OCI-LY3 (cell line): Measurements from ENCODE around the gene DTNA.

ENCODE experiments used
- EZH2phosphoT487 ChIP-seq: fragments of 200-600 bp; shearing (Covaris generic); IDR thresholded peaks from 2 replicates; pipeline ENCODE4 v1.6.1; 2018; ENCODE audit warnings: antibody characterized with exemption, mixed run types, low read depth
- TF ChIP-seq, protein P1 (sequence below): fragments of 200-600, 300-600 bp; sonication (generic); IDR thresholded peaks from 2 replicates; pipeline ENCODE4 v1.5.1; 2014; ENCODE audit warnings: antibody characterized with exemption, low read length, low read depth

DNA sequence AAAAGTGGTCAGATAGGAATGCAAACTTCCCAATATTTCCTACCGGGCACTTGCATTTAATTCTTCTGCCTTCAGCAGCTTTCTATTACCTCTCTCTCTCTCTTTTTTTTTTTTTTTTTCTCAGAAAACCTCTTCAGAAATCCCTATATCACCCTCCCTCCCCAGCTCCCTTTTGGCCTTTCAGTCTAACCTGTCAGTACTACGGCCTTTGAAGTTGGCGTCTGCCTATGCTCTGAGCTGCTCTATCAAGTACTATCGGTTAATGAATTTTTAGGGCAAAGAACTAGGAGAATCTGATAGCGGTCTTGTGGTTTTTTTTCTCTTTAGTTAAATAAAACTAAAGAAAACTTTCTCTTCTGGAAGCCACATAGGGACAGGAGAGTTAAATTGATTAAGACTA is 208.8 kb downstream of the DTNA start:
- TF ChIP-seq, protein P1, sequence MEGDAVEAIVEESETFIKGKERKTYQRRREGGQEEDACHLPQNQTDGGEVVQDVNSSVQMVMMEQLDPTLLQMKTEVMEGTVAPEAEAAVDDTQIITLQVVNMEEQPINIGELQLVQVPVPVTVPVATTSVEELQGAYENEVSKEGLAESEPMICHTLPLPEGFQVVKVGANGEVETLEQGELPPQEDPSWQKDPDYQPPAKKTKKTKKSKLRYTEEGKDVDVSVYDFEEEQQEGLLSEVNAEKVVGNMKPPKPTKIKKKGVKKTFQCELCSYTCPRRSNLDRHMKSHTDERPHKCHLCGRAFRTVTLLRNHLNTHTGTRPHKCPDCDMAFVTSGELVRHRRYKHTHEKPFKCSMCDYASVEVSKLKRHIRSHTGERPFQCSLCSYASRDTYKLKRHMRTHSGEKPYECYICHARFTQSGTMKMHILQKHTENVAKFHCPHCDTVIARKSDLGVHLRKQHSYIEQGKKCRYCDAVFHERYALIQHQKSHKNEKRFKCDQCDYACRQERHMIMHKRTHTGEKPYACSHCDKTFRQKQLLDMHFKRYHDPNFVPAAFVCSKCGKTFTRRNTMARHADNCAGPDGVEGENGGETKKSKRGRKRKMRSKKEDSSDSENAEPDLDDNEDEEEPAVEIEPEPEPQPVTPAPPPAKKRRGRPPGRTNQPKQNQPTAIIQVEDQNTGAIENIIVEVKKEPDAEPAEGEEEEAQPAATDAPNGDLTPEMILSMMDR, result no peak
- no peak for TF ChIP-seq EZH2phosphoT487
